ENCODE results near the gene ANXA11. TPM values are rescaled to one million over a fixed set of nuclear protein-coding genes. Genes with fewer than 3 reads are reported as not detected.

ANXA11 gene
- total and polyA plus RNA-seq, 2 of the 8 experiments (the other 6 are each of a cell fraction or from before 2014, with no cell fraction given), result 40.5 to 84.9 TPM

GRCh38 chr10:80253266-80253962, 48.1 kb upstream of the ANXA11 start (continued):
- TF ChIP-seq POLR2AphosphoS5 (IDR thresholded peaks at IDR 0.05; ENCODE audit: low read depth, low read length) (no peak), BACH1 (IDR thresholded peaks at IDR 0.05; ENCODE audit: low read length) (no peak), SP1 (IDR thresholded peaks at IDR 0.05; ENCODE audit: low read depth, low read length) (no peak), HDAC6 (IDR thresholded peaks at IDR 0.05; ENCODE audit: low read depth, low read length) (no peak), RFX5 (IDR thresholded peaks at IDR 0.05; ENCODE audit: borderline replicate concordance, low read depth, low read length) (no peak), TBP (IDR thresholded peaks at IDR 0.05; ENCODE audit: low read depth, low read length) (no peak), HDAC2 (IDR thresholded peaks at IDR 0.05; ENCODE audit: borderline replicate concordance in 1 of 2, low read depth in 2 of 2, low read length in 2 of 2) (no peak)
